Vagina (tissue), 2 donors: ENCODE data around the gene LDAH. TPM values are rescaled to one million over a fixed set of nuclear protein-coding genes. Genes with fewer than 3 reads are reported as not detected.
A peak's percentile ranks its signal among the peaks of the same experiment; 100 is the strongest.

ENCODE experiments used
- DNase-seq, 2 donors: peaks; one replicate each; pipeline ENCODE4 v3.0.0-alpha.2; 2017; ENCODE audit errors: extremely low spot score in 2 of 2
- H3K27ac ChIP-seq: fragments of 200-600 bp; sonication (generic); one replicate; pipeline ENCODE4 v1.5.1; 2019
- H3K27me3 ChIP-seq: fragments of 200-600 bp; sonication (generic); one replicate; pipeline ENCODE4 v1.5.1; 2019
- H3K36me3 ChIP-seq, 2 donors: fragments of 200-600 bp; sonication (generic); one replicate each; pipeline ENCODE4 v1.5.1; 2017 to 2019
- H3K4me1 ChIP-seq: fragments of 200-600 bp; sonication (generic); one replicate; pipeline ENCODE4 v1.5.1; 2019
- H3K4me3 ChIP-seq, 2 donors: fragments of 200-600 bp; sonication (generic); 1 replicate in 1 of 2; 2 replicates in 1 of 2; pipeline ENCODE4 v1.5.1; 2016 to 2019
- H3K9me3 ChIP-seq: fragments of 200-600 bp; sonication (generic); one replicate; pipeline ENCODE4 v1.5.1; 2019
- POLR2A ChIP-seq, 2 donors: fragments of 450-650 bp; IDR thresholded peaks; one replicate each; pipeline ENCODE4 v1.6.1; 2017; ENCODE audit warnings: antibody characterized with exemption in 2 of 2, mild to moderate bottlenecking in 2 of 2, moderate library complexity in 2 of 2
- POLR2AphosphoS5 ChIP-seq, 2 donors: sonication (generic); formaldehyde crosslinking; IDR thresholded peaks; one replicate each; pipeline ENCODE4 v1.9.0; 2017; ENCODE audit warnings: antibody characterized with exemption in 2 of 2, mild to moderate bottlenecking in 2 of 2, low read depth in 1 of 2; ENCODE audit not compliant: insufficient read depth in 1 of 2
- intact Hi-C: fragments of 100-400 bp; cut with DNase I; formaldehyde crosslinking; loops from one replicate; pipeline ENCODE4 v1.15.1; 2023
- total RNA-seq: library from RNA; depleted of rRNA; stranded (reverse); fragments of >200 nt; gene quantifications from one replicate; pipeline ENCODE4 v1.2.3, GENCODE V29; 2016
- TF ChIP-seq, protein P1 (sequence below), 3 experiments: fragments of 450-650 bp in 2 of 3; fragments of 200-600 bp in 1 of 3; sonication (generic) in 1 of 3; IDR thresholded peaks; one replicate each; pipeline ENCODE4 v1.5.1; 2017 to 2019; ENCODE audit warnings: antibody characterized with exemption in 3 of 3, mild to moderate bottlenecking in 2 of 3, moderate library complexity in 2 of 3

Gene LDAH
- total RNA-seq, 1 donor from 2014 or later = 9.1 TPM

- H3K27ac ChIP-seq = no peak overlapping the region
- peaks cover 53% of the 10 kb centered on the region for H3K4me1 ChIP-seq
- peaks cover 0 to 25% of the 10 kb centered on the region in 2 donors for H3K36me3 ChIP-seq
- no peaks in the 10 kb centered on the region for H3K9me3 ChIP-seq
- H3K27me3 ChIP-seq = no peaks in the 10 kb centered on the region
- intact Hi-C loops = no loop called here
- H3K4me3 ChIP-seq = no peak overlapping the region
- TF ChIP-seq POLR2A (IDR thresholded peaks at IDR 0.05) = no peak
- TF ChIP-seq, protein P1, sequence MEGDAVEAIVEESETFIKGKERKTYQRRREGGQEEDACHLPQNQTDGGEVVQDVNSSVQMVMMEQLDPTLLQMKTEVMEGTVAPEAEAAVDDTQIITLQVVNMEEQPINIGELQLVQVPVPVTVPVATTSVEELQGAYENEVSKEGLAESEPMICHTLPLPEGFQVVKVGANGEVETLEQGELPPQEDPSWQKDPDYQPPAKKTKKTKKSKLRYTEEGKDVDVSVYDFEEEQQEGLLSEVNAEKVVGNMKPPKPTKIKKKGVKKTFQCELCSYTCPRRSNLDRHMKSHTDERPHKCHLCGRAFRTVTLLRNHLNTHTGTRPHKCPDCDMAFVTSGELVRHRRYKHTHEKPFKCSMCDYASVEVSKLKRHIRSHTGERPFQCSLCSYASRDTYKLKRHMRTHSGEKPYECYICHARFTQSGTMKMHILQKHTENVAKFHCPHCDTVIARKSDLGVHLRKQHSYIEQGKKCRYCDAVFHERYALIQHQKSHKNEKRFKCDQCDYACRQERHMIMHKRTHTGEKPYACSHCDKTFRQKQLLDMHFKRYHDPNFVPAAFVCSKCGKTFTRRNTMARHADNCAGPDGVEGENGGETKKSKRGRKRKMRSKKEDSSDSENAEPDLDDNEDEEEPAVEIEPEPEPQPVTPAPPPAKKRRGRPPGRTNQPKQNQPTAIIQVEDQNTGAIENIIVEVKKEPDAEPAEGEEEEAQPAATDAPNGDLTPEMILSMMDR (IDR thresholded peaks at IDR 0.05) = no peak
- no peak for TF ChIP-seq POLR2AphosphoS5 (IDR thresholded peaks at IDR 0.05; ENCODE audit: insufficient read depth in 1 of 2, low read depth in 1 of 2)
- no peak for DNase-seq
Measured at GRCh38 chr2:20645761-20646160, 177.1 kb downstream of the LDAH start.

GRCh38 chr2:20645301-20645701 is 177.6 kb downstream of the LDAH start:
- Histone ChIP-seq H3K27me3 (no peaks in the 10 kb centered on the region), H3K4me1 (peaks cover 54% of the 10 kb centered on the region), H3K9me3 (no peaks in the 10 kb centered on the region), H3K27ac (no peak overlapping the region), H3K36me3 (peaks cover 0 to 25% of the 10 kb centered on the region in 2 donors), H3K4me3 (no peak overlapping the region)
- TF ChIP-seq POLR2A (IDR thresholded peaks at IDR 0.05) = no peak
- TF ChIP-seq, protein P1 (IDR thresholded peaks at IDR 0.05) = no peak
- TF ChIP-seq POLR2AphosphoS5 (IDR thresholded peaks at IDR 0.05; ENCODE audit: insufficient read depth in 1 of 2, low read depth in 1 of 2) = no peak
- intact Hi-C loops = no loop called here
- DNase-seq = no peak

DNA sequence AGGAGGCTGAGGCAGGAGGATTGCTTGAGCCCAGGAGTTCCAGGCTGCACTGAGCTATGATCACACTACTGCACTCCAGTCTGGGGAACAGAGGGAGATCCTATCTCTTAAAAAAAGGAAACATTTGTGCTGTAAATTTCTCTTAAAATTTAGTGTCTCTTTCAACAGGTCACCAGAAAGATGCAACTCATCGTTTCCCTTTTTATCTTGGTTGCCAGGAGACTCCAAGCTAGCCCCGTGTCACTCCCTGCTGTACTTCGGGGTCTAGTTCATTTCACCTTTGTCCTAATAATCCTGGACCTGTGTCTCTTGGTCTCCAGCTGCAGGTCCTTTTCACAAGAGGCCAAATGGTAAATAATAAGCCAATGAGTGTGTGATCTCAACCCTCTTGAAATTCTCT is 179.1 kb downstream of the LDAH start:
- Histone ChIP-seq H3K27ac (no peak overlapping the region), H3K9me3 (no peaks in the 10 kb centered on the region), H3K27me3 (no peaks in the 10 kb centered on the region), H3K4me1 (peaks cover 39% of the 10 kb centered on the region), H3K36me3 (peaks cover 0 to 25% of the 10 kb centered on the region in 2 donors), H3K4me3 (no peak overlapping the region)
- intact Hi-C loops = no loop called here
- no peak for DNase-seq
- TF ChIP-seq POLR2A (IDR thresholded peaks at IDR 0.05) = no peak
- TF ChIP-seq, protein P1 (IDR thresholded peaks at IDR 0.05) = no peak
- no peak for TF ChIP-seq POLR2AphosphoS5 (IDR thresholded peaks at IDR 0.05; ENCODE audit: insufficient read depth in 1 of 2, low read depth in 1 of 2)

DNA sequence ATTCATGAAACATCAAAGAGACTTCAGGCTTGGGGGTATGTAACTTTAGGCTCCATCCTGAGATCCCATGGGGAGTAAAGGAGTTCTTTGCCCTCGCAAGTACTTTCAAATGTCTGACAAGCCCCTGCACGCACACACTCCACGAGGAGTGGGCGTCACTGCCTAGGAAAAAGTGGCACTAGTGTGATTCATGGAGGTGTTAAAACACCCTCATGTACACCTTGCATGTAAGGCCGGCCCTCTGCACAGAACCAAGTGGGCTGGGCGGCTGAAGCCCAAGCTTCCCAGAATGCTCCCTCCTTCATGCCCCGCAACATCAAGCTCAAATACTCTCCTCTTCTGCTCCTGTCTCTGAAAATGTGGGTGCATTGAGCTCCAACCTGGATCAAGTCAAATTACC is 179.8 kb downstream of the LDAH start:
- no peak for DNase-seq
- Histone ChIP-seq H3K27me3 (no peaks in the 10 kb centered on the region), H3K36me3 (peaks cover 0 to 28% of the 10 kb centered on the region in 2 donors), H3K4me1 (peaks cover 31% of the 10 kb centered on the region), H3K4me3 (no peak overlapping the region), H3K27ac (peak overlapping the region; percentile 17), H3K9me3 (no peaks in the 10 kb centered on the region)
- intact Hi-C loops = no loop called here
- TF ChIP-seq POLR2AphosphoS5 (IDR thresholded peaks at IDR 0.05; ENCODE audit: insufficient read depth in 1 of 2, low read depth in 1 of 2) = no peak
- no peak for TF ChIP-seq POLR2A (IDR thresholded peaks at IDR 0.05)
- TF ChIP-seq, protein P1 (IDR thresholded peaks at IDR 0.05) = no peak

DNA sequence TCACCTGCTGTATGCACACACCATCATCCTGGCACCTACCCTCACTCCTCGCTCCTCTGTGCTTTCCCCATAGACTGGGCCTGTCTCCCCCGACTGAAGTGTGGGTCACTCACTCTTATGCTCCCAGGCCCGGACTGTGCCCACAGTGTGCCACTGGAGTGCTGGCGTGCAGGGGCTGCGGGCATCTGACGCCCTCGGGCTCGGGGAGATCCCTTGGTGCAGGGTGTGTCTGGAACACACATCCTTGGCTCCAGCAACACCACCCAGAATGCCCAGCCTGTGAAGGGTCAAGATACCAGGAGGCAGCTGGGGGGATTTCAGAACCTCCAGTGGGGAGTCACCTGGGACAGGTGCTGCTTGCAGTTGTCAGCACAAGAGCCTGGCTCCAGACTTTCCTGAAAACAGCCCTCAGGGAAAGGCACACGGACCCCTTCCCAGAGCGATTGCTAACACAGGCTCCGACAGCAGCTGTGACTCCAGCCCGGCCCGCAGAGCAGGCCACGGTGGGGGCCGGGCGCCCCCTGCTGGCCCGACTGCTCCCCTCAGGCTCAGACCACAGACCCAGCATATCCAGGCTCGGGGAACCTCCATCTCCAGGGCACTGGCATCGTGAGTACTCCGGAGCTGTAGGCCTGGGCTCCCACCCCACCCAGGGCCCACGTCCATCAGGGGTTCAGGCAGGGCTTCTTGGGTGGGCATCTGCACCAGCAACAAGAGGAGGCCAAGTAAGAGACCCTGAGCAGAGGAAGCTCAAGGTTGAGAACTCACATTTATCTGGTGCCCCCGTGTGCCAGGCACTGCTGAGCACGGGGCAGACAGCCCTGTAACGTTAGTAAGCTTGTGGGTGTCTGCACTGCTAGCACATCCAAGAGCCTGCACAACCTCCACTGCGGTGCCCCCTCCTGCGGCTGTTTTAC is 180.6 kb downstream of the LDAH start:
- H3K27ac ChIP-seq = peak overlapping the region; percentile 68
- no peak overlapping the region for H3K4me3 ChIP-seq
- H3K27me3 ChIP-seq = no peaks in the 10 kb centered on the region
- no peaks in the 10 kb centered on the region for H3K9me3 ChIP-seq
- peaks cover 24% of the 10 kb centered on the region for H3K4me1 ChIP-seq
- peaks cover 0 to 35% of the 10 kb centered on the region in 2 donors for H3K36me3 ChIP-seq
- intact Hi-C loops = no loop called here
- no peak for DNase-seq
- TF ChIP-seq POLR2A (IDR thresholded peaks at IDR 0.05) = no peak
- TF ChIP-seq POLR2AphosphoS5 (IDR thresholded peaks at IDR 0.05; ENCODE audit: insufficient read depth in 1 of 2, low read depth in 1 of 2) = peak in 1 of 2 donors; percentile 40
- TF ChIP-seq, protein P1 (IDR thresholded peaks at IDR 0.05) = peak; percentile 91 to 96 (median 95)
